IPS-NIHi11 (cell line): ENCODE data around the gene GSC.
"Not testable (repeated sequence)": the region's sequence is repeated elsewhere in the genome, so short reads cannot be mapped to it uniquely, and the experiment has no call there.

Experiments
- DNase-seq: peaks from one replicate; pipeline ENCODE4 v3.0.0; 2012; ENCODE audit warnings: mixed read lengths, low spot score

Gene GSC

GRCh38 chr14:94771906-94772490, 2.1 kb upstream of the GSC start:
- no peak for DNase-seq

GRCh38 chr14:94771158-94771905, 1.4 kb upstream of the GSC start:
- DNase-seq = peak; percentile 28

DNA sequence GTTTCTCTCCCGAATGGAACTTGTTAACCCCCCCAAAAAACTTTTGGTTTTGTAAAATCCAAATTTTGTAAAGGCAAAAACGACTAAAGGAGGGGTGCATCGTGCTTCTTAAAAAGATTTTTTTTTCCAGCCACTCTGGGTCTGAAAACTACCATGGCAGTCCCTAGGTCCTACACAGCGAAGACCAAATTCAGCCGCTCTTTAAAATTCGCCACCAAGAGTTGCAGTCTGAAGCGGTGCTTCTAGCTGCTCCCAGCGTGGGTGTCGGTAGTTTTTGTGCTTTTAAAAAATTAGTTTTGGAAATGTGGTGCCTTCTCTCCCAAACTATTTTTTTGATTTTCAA, 873 bp upstream of the GSC start:
- no peak for DNase-seq

- DNase-seq = peak; percentile 32
Measured at GRCh38 chr14:94770251-94770749, 387 bp upstream of the GSC start.

GRCh38 chr14:94768521-94769390, 1.2 kb downstream of the GSC start:
- DNase-seq = no peak

- no peak for DNase-seq
Measured at GRCh38 chr14:94768141-94768520, 1.8 kb downstream of the GSC start.

GRCh38 chr14:94767321-94767878, 2.5 kb downstream of the GSC start:
- no peak for DNase-seq

DNA sequence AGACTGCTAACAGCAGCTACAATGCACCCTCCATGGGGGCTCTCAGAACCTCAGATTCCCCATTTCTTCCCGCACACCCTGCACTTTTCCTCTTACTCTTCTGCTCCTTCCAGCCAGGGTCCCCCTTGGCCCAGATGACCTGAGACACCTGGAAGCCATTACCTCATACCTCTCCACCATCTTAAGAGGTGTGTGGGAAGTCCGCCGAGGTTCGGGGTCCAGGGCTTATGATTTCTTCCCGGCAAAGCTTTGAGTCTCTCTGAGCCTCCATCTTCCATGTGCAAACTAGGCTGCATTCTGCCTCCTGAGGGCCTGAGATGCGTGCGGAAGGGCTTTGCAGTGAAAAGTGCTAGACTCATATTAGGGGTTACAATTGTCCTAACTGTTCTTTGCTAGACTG, 5.3 kb downstream of the GSC start:
- peak; percentile 46 for DNase-seq

DNA sequence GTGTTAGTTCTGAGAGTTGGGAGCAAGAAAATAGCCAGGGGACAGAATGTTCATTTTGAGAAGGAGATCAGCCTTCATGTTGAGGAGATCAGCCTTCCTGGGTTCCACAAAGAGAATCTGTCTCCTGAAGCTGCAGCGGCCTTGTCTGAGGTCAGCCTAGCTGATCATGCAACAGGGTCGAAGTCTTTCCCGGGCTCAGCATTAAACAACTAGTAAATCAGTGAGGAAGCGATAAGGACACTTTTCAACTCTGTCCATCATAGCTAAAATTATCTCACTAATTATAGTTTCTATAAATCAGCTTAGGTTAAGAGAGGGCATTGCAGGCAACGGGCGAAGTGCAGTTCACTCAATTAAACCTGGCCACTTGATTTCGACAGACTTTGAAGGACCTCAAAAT, 7.5 kb downstream of the GSC start:
- no peak for DNase-seq

DNA sequence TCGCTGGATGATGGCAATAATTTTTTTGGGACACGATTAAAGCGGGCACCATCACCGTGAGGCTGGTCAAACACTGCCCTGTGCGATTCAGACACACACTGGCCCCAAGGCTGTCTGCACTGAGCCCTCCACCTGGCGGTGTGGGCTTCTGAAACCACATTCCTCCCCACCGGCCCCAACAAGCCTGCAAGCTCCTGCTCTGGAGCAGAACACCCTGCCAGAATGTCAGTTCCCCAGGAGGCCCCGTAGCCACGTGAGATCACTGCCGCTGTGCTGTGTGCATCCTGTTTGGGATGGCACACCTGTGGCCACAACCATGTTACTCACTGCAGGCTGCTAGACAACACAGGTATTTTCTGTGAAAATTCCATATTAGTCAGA, 7.9 kb downstream of the GSC start:
- no peak for DNase-seq

DNA sequence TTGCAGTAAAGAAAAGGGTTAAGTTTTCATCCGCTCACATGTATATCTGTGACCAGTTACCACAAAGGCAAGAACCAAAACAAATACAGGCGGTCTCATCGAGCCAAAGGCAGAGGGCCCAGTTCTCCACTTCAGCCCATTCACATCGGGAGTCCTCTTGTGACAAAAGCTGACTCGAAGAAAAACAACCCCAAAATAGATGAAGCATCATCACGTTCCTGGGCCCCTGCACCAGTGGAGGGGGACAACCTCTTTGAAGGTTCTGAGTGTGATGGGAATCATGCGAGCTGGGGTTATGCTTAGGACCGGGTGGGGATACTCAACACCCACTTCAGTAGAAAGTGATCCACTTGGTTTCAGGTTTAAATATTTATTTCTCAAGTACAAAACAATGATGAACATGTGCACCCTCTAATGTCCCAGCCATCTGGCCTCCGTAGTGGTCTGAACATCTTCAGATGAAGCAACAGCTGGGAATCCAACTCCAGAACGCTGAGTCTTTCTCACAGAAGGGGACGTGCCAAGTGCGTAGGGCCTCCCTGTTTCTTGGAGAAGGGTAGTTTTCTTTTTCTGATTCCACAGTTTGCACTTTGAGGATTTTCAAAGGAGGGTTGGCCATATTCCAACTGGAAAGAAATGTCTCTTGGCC, 8.4 kb downstream of the GSC start:
- DNase-seq = no peak

GRCh38 chr14:94756310-94756882, 13.5 kb downstream of the GSC start:
- no peak for DNase-seq

GRCh38 chr14:94754391-94754942, 15.4 kb downstream of the GSC start:
- no peak for DNase-seq

DNA sequence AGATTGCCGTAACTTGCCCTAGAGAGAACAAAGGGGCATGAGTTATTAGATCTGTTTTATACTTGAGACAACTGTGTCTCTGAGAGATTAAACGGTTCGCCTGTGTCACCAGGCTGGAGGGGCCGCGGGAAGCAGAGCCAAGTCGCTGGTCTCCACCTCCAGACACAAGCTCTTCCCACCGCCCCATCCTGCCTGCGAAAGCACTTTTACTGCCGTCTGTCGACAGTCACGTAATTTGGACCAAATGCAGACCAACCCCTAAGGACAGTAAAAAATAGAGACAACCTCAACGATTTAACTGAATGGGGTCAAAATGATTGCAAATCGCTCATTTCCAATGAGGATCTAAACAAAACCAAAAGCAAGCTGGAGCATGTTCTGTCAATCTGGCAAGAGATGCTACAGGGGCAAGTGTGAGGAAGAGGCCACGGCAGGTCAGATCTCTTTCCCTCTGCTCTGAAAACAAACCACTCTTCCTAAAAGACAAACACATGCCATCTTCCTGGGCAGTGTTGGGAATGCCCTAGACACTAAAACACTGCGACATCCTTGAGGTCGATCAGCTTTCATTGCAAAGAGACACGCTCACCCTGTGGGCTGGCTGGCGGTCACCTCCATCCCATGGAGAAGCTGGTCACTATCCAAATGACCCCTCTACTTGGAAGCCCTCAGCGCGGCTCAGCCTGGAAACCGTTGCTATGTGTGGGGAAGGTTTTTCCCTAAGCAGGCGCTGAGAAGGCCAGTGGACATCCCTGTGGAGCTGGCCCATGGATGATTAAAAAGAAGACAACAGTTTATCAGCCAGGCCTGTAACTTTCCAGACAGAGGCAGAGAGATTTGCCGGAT, 17.1 kb downstream of the GSC start:
- DNase-seq = no peak

DNA sequence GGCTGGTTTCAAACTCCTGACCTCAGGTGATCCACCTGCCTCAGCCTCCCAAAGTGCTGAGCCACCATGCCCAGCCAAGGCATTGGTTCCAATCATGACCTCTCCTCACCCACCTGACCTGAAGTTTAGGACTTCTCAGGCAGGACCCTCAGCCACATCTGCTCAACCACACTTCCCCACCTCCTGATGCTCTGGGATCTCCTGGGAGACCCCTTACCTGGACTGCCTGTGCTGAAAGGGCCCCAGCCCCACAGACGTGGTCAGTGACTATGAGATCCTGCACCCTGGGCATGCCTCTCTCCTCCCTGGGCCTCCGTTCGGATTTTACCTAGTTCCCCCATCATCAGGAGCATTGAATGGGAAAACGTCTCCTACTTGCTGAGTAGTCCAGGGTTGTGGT, 18.0 kb downstream of the GSC start:
- DNase-seq = no peak

DNA sequence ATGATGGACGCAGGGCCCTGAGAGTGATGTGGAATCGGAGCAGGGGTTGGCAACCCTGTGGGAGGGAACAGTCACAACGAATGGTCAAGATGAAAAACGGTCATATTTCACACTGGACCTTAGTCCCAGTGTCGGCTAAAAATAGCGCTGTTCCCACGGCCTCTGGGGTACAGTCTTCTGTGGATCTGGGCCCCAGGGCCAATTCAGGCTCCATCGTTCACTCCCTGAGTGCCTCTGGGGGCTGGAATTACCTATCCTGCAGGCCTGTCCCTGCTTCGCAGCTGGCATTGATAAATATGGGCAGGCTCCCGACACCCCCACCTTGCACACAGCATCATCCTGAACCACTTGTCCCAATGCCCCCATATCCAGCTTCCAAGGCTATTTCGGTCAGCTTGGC, 18.6 kb downstream of the GSC start:
- DNase-seq = no peak

GRCh38 chr14:94750371-94750770, 19.5 kb downstream of the GSC start:
- DNase-seq = no peak

GRCh38 chr14:94748667-94749347, 21.1 kb downstream of the GSC start:
- peak; percentile 69 for DNase-seq

- DNase-seq = no peak
Measured at GRCh38 chr14:94747739-94748138, 22.2 kb downstream of the GSC start.

DNA sequence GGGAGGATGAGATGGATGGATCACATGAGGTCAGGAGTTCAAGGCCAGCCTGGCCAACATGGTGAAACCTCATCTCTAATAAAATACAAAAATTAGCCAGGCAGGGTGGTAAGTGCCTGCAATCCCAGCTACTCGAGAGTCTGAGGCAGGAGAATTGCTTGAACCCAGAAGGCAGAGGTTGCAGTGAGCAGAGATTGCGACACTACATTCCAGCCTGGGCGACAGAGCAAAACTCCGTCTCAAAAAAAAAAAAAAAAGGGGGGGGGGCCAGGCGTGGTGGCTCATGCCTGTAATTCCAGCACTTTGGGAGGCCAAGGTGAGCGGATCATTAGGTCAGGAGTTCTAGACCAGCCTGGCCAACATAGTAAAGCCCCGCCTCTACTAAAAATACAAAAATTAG, 22.8 kb downstream of the GSC start:
- not testable (repeated sequence) for DNase-seq
